ENCODE data around the gene SLC26A4. TPM values are rescaled to one million over a fixed set of nuclear protein-coding genes. Genes with fewer than 3 reads are reported as not detected.
A peak's percentile ranks its signal among the peaks of the same experiment; 100 is the strongest.

The SLC26A4 gene
- total and polyA plus RNA-seq, 9 of the 15 experiments (the other 6 are each of a cell fraction or from before 2014, with no cell fraction given), result 0.09 to 1.2 (median 0.33) TPM

- TF ChIP-seq HMGXB4 (CRISPR knock-in tag; IDR thresholded peaks at IDR 0.05) (no peak), ZBTB5 (IDR thresholded peaks at IDR 0.05) (0 out of 2 replicates have a peak, but pooled peaks have one; percentile 24)
Measured at GRCh38 chr7:107672183-107672582, 11.6 kb downstream of the SLC26A4 start (continued).

- POLR2A ChIA-PET, result no interaction called here
- no peak overlapping the region for H3K27ac ChIP-seq (ENCODE audit: extremely low read depth, low read depth, low read length)
- no peak overlapping the region for H2AFZ ChIP-seq (ENCODE audit: low read depth, low read length)
- DNase-seq (ENCODE audit: extremely low read depth in 1 of 4, low spot score in 3 of 4), result no peak
- intact Hi-C loops (cut with micrococcal nuclease), result no loop called here
- in situ Hi-C loops (cut with MboI), result no loop called here
- WGBS (ENCODE audit: insufficient coverage, low coverage, missing lambda C conversion rate), result 8% methylated on average over 2 of the region's 2 CpGs
- no TSS peak for BruUV-seq (replicated peaks)
- CTCF ChIA-PET (ENCODE audit: low intra/inter-chr PET ratio), result no interaction called here
- no peaks in the 10 kb centered on the region for H3K9me3 ChIP-seq (replicated peaks; ENCODE audit: control insufficient read depth, insufficient read depth, low read depth, low read length)
- H3K79me2 ChIP-seq (ENCODE audit: control insufficient read depth, insufficient read depth, low read length), result no peaks in the 10 kb centered on the region
- no peak for FAIRE-seq
- no peaks in the 10 kb centered on the region for H3K4me1 ChIP-seq (replicated peaks in 1 of 2; ENCODE audit: control insufficient read depth in 2 of 2, insufficient read depth in 2 of 2, low read length in 2 of 2)
- peaks cover 2 to 4% of the 10 kb centered on the region in 2 experiments; a peak in 3 of 5 replicates for H3K27me3 ChIP-seq (ENCODE audit: control insufficient read depth in 2 of 2, insufficient read depth in 2 of 2, low read length in 2 of 2)
- no peak overlapping the region for H3K4me2 ChIP-seq (ENCODE audit: insufficient read depth, low read length)
- no peaks in the 10 kb centered on the region for H3K36me3 ChIP-seq (ENCODE audit: control insufficient read depth, insufficient read depth, low read length)
- H3K4me3 ChIP-seq, result no peak overlapping the region
- H3K9ac ChIP-seq (ENCODE audit: insufficient read depth in 1 of 2, low read depth in 2 of 2, low read length in 2 of 2), result no peak overlapping the region
- ATAC-seq, result no peak
- no peaks in the 10 kb centered on the region for H3K9me1 ChIP-seq (ENCODE audit: control insufficient read depth, insufficient read depth, low read length)
- no peaks in the 10 kb centered on the region for H4K20me1 ChIP-seq (replicated peaks; ENCODE audit: control insufficient read depth, insufficient read depth, low read length)
- TF ChIP-seq ZBTB9 (CRISPR knock-in tag; IDR thresholded peaks at IDR 0.05) (no peak), SMARCA5 (IDR thresholded peaks at IDR 0.05) (no peak), ZFX (CRISPR knock-in tag; IDR thresholded peaks at IDR 0.05) (no peak), DEAF1 (CRISPR knock-in tag; IDR thresholded peaks at IDR 0.05) (no peak), ZNF696 (CRISPR knock-in tag; conservative IDR thresholded peaks at IDR 0.05) (no peak), ZKSCAN3 (CRISPR knock-in tag; IDR thresholded peaks at IDR 0.05) (no peak), THAP12 (CRISPR knock-in tag; IDR thresholded peaks at IDR 0.05) (no peak), MITF (IDR thresholded peaks at IDR 0.05) (no peak), ZNF830 (CRISPR knock-in tag; IDR thresholded peaks at IDR 0.05) (no peak)
Measured at GRCh38 chr7:107676249-107676648, 15.6 kb downstream of the SLC26A4 start.
